ENCODE results near the gene ALK.

Gene ALK

GRCh38 chr2:29628862-29629261 is 292.5 kb downstream of the ALK start:
- TF ChIP-seq CTCF (conservative IDR thresholded peaks at IDR 0.05) = no peak
- H3K27ac ChIP-seq = no peak overlapping the region

- H3K27ac ChIP-seq = no peak overlapping the region
- no peak for TF ChIP-seq CTCF (conservative IDR thresholded peaks at IDR 0.05)
- TF ChIP-seq ZFX (IDR thresholded peaks at IDR 0.05) = no peak
These were observed 293.2 kb downstream of the ALK start for GRCh38 chr2:29628108-29628745.

- H3K27ac ChIP-seq = no peak overlapping the region
- TF ChIP-seq CTCF (conservative IDR thresholded peaks at IDR 0.05) = no peak
- TF ChIP-seq ZFX (IDR thresholded peaks at IDR 0.05) = no peak
These were observed 294.1 kb downstream of the ALK start for GRCh38 chr2:29627279-29627711.

GRCh38 chr2:29620890-29621289 is 300.5 kb downstream of the ALK start:
- no peak overlapping the region for H3K27ac ChIP-seq

GRCh38 chr2:29619689-29620088 is 301.7 kb downstream of the ALK start:
- H3K27ac ChIP-seq = no peak overlapping the region
- TF ChIP-seq CTCF (conservative IDR thresholded peaks at IDR 0.05) (no peak), ZFX (IDR thresholded peaks at IDR 0.05) (no peak)

More at GRCh38 chr2:29620890-29621289, 300.5 kb downstream of the ALK start:
- TF ChIP-seq ZFX (IDR thresholded peaks at IDR 0.05) = no peak
- TF ChIP-seq CTCF (conservative IDR thresholded peaks at IDR 0.05) = no peak

GRCh38 chr2:29618024-29618423 is 303.4 kb downstream of the ALK start:
- no peak overlapping the region for H3K27ac ChIP-seq
- no peak for TF ChIP-seq CTCF (conservative IDR thresholded peaks at IDR 0.05)
- TF ChIP-seq ZFX (IDR thresholded peaks at IDR 0.05) = no peak

- TF ChIP-seq CTCF (conservative IDR thresholded peaks at IDR 0.05) (no peak), ZFX (IDR thresholded peaks at IDR 0.05) (no peak)
- H3K27ac ChIP-seq = no peak overlapping the region
These were observed 304.0 kb downstream of the ALK start for GRCh38 chr2:29617351-29617750.
